Measurements from ENCODE around the gene RBM19.

Gene RBM19

GRCh38 chr12:113804961-113805600 lies 161.0 kb downstream of the RBM19 start:
- TF ChIP-seq, protein P1, sequence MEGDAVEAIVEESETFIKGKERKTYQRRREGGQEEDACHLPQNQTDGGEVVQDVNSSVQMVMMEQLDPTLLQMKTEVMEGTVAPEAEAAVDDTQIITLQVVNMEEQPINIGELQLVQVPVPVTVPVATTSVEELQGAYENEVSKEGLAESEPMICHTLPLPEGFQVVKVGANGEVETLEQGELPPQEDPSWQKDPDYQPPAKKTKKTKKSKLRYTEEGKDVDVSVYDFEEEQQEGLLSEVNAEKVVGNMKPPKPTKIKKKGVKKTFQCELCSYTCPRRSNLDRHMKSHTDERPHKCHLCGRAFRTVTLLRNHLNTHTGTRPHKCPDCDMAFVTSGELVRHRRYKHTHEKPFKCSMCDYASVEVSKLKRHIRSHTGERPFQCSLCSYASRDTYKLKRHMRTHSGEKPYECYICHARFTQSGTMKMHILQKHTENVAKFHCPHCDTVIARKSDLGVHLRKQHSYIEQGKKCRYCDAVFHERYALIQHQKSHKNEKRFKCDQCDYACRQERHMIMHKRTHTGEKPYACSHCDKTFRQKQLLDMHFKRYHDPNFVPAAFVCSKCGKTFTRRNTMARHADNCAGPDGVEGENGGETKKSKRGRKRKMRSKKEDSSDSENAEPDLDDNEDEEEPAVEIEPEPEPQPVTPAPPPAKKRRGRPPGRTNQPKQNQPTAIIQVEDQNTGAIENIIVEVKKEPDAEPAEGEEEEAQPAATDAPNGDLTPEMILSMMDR (IDR thresholded peaks at IDR 0.05) = no peak

GRCh38 chr12:113803759-113804140 lies 162.4 kb downstream of the RBM19 start:
- TF ChIP-seq, protein P1 (IDR thresholded peaks at IDR 0.05) = no peak

GRCh38 chr12:113802966-113803758 lies 163.0 kb downstream of the RBM19 start:
- TF ChIP-seq, protein P1 (IDR thresholded peaks at IDR 0.05) = no peak

DNA sequence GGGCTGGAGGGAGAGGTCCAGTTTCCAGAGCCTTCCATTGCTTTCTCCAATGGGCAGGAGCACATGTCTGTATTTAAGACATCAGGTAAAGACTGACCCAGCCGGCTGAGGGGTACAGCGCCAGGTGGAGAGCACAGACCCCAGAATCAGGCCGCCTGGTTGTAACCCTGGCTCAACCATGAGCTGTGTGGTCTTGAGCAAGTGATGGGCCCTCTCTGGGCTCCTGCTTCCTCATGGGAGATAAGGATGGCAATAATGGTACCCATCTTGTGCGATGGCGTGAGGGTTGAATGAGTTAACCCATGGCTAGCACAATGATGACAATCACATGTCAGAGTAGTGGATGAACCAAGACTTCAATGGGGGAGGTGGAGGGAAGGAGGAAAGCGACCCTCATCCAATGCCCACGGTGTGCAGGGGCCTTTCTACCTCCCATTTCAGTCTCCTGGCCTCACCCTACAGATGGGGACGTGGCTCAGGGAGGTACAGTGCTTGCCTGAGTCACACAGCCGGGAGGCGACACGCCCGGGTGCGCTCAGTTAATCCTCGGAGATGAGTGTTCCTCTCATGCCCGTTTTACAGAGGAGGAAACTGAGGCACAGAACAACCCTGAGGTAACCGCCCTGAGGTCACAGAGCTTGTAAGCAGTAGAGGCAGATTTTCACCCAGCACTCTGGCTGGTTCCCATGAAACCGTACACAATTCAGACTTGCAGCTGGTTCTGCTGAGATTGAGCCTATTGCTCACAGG lies 163.9 kb downstream of the RBM19 start:
- TF ChIP-seq, protein P1 (IDR thresholded peaks at IDR 0.05) = no peak

DNA sequence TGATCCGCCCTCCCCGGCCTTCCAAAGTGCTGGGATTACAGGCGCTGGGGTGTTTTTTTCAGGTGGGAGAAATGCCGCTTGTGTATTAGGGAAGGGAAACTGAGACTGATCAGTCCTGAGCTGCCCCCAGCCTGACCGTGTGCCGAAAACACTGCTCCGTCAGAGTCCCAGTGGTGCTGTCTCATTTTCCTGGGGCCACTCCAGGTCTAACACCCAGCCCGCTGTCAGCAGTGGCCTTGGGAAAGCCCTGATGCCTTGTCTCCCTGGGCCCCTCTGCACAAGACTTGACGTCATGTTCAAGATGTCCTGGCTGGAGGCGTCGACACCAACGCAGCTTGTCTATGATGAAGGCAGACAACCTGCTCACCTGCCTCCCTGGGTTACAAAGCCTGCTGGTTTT lies 165.9 kb downstream of the RBM19 start:
- TF ChIP-seq, protein P1 (IDR thresholded peaks at IDR 0.05) = no peak

- TF ChIP-seq, protein P1 (IDR thresholded peaks at IDR 0.05) = no peak
Observed at GRCh38 chr12:113798552-113798951, 167.6 kb downstream of the RBM19 start.

- TF ChIP-seq, protein P1 (IDR thresholded peaks at IDR 0.05) = no peak
Observed at GRCh38 chr12:113797535-113797868, 168.6 kb downstream of the RBM19 start.

Measured in LNCAP (cell line).